Measurements from ENCODE around the gene COL1A1. TPM values are rescaled to one million over a fixed set of nuclear protein-coding genes. Genes with fewer than 3 reads are reported as not detected.

The COL1A1 gene
- total and polyA plus RNA-seq, 2 experiments from 2014 or later, result 1,063 to 6,071 TPM

- Histone ChIP-seq H3K36me3 (replicated peaks; ENCODE audit: insufficient read depth, low read depth) (no peaks in the 10 kb centered on the region), H2AFZ (no peak overlapping the region), H3K4me2 (no peak overlapping the region), H3K4me1 (ENCODE audit: insufficient read depth) (no peaks in the 10 kb centered on the region), H3K27ac (no peak overlapping the region), H3K27me3 (no peaks in the 10 kb centered on the region), H3K9me2 (replicated peaks; ENCODE audit: insufficient read depth) (no peaks in the 10 kb centered on the region), H3K9me3 (ENCODE audit: low read depth) (no peaks in the 10 kb centered on the region), H3K79me2 (no peaks in the 10 kb centered on the region), H4K20me1 (ENCODE audit: insufficient read depth, poor library complexity, severe bottlenecking) (no peaks in the 10 kb centered on the region), H3K4me3 (no peak overlapping the region)
- TF ChIP-seq EZH2phosphoT487 (IDR thresholded peaks at IDR 0.05; ENCODE audit: low read depth, severe bottlenecking, unreplicated experiment) (no peak), EZH2 (IDR thresholded peaks at IDR 0.05; ENCODE audit: borderline replicate concordance) (no peak)
- 79% methylated on average over 3 of the region's 7 CpGs for WGBS (ENCODE audit: low lambda C conversion rate, missing lambda C conversion rate)
- DNase-seq (ENCODE audit: low spot score), result no peak
Measured at GRCh38 chr17:50166518-50167181, 34.8 kb downstream of the COL1A1 start.

DNA sequence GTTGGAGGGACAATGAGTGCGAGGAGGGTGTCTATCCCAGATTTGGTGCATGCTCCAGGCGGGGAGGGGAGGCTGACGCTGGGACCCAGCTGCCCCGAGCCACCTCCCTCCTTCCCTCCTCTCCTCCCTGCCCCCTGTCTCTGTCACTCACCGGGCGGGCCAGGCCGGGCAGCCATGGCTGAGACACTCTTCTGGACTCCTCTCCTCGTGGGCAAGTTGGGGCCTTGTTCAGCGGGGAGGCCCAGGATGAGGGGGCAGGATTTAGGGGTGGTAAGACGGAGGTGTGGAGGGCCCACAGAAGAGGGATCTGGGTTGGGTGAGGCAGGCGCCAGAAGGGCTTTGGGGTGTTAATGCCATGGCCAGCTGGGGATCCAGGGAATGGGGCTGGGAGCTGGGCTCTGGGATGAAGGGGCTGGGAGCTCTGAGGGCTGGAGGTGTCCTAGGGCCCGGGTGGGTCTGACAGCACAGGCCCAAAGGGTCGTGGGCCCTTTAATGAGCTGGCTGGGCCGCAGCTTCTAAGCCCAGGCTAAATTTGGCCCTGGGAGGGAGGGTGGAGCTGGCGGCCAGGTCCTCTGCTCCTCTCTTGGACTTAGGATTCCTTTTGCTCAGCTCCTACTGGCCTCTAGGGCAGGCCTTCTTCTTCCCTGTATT lies 35.4 kb downstream of the COL1A1 start, which contains the start of gene SGCA:
Gene SGCA, plus strand, starts transcription at position 139 of the 651 bp plus-strand sequence. Its CDS starts 36 bp downstream, at position 175.
- no peaks in the 10 kb centered on the region for H3K9me2 ChIP-seq (replicated peaks; ENCODE audit: insufficient read depth)
- TF ChIP-seq CTCF (IDR thresholded peaks at IDR 0.05; ENCODE audit: poor library complexity) (no peak), EZH2 (IDR thresholded peaks at IDR 0.05; ENCODE audit: borderline replicate concordance) (no peak), EZH2phosphoT487 (IDR thresholded peaks at IDR 0.05; ENCODE audit: low read depth, severe bottlenecking, unreplicated experiment) (no peak)
- H3K4me2 ChIP-seq, result no peak within 1 kb of the TSS
- H3K27me3 ChIP-seq, result no peaks in the 10 kb centered on the region
- H3K4me3 ChIP-seq, result no peak within 1 kb of the TSS
- WGBS (ENCODE audit: low lambda C conversion rate, missing lambda C conversion rate), result 75% methylated on average over 14 of the region's 15 CpGs
- H3K79me2 ChIP-seq, result no peaks in the 10 kb centered on the region
- H4K20me1 ChIP-seq (ENCODE audit: insufficient read depth, poor library complexity, severe bottlenecking), result no peaks in the 10 kb centered on the region
- H3K4me1 ChIP-seq (ENCODE audit: insufficient read depth), result no peaks in the 10 kb centered on the region
- H3K9me3 ChIP-seq (ENCODE audit: low read depth), result no peaks in the 10 kb centered on the region
- H3K27ac ChIP-seq, result no peak within 1 kb of the TSS
- no peak within 1 kb of the TSS for H2AFZ ChIP-seq
- DNase-seq (ENCODE audit: low spot score), result no peak
- H3K36me3 ChIP-seq (replicated peaks; ENCODE audit: insufficient read depth, low read depth), result no peaks in the 10 kb centered on the region

- no peaks in the 10 kb centered on the region for H3K4me1 ChIP-seq (ENCODE audit: insufficient read depth)
- H4K20me1 ChIP-seq (ENCODE audit: insufficient read depth, poor library complexity, severe bottlenecking), result no peaks in the 10 kb centered on the region
- no peak overlapping the region for H3K4me2 ChIP-seq
- WGBS (ENCODE audit: low lambda C conversion rate, missing lambda C conversion rate), result 90% methylated on average over 3 of the region's 3 CpGs
- H3K27ac ChIP-seq, result no peak overlapping the region
- H3K4me3 ChIP-seq, result no peak overlapping the region
- no peaks in the 10 kb centered on the region for H3K27me3 ChIP-seq
- no peak overlapping the region for H2AFZ ChIP-seq
- H3K9me2 ChIP-seq (replicated peaks; ENCODE audit: insufficient read depth), result no peaks in the 10 kb centered on the region
- DNase-seq (ENCODE audit: low spot score), result no peak
- no peaks in the 10 kb centered on the region for H3K79me2 ChIP-seq
- H3K36me3 ChIP-seq (replicated peaks; ENCODE audit: insufficient read depth, low read depth), result no peaks in the 10 kb centered on the region
- no peaks in the 10 kb centered on the region for H3K9me3 ChIP-seq (ENCODE audit: low read depth)
- TF ChIP-seq EZH2phosphoT487 (IDR thresholded peaks at IDR 0.05; ENCODE audit: low read depth, severe bottlenecking, unreplicated experiment), result no peak
- TF ChIP-seq EZH2 (IDR thresholded peaks at IDR 0.05; ENCODE audit: borderline replicate concordance), result no peak
- TF ChIP-seq CTCF (IDR thresholded peaks at IDR 0.05; ENCODE audit: poor library complexity), result no peak
Measured at GRCh38 chr17:50165466-50165865, 36.0 kb downstream of the COL1A1 start.

- Histone ChIP-seq H3K79me2 (no peaks in the 10 kb centered on the region), H3K9me2 (replicated peaks; ENCODE audit: insufficient read depth) (no peaks in the 10 kb centered on the region), H3K36me3 (replicated peaks; ENCODE audit: insufficient read depth, low read depth) (no peaks in the 10 kb centered on the region), H4K20me1 (ENCODE audit: insufficient read depth, poor library complexity, severe bottlenecking) (no peaks in the 10 kb centered on the region), H3K9me3 (ENCODE audit: low read depth) (no peaks in the 10 kb centered on the region), H3K4me2 (no peak overlapping the region), H3K4me1 (ENCODE audit: insufficient read depth) (no peaks in the 10 kb centered on the region), H2AFZ (no peak overlapping the region), H3K27me3 (no peaks in the 10 kb centered on the region), H3K4me3 (no peak overlapping the region), H3K27ac (no peak overlapping the region)
- TF ChIP-seq EZH2 (IDR thresholded peaks at IDR 0.05; ENCODE audit: borderline replicate concordance) (no peak), CTCF (IDR thresholded peaks at IDR 0.05; ENCODE audit: poor library complexity) (no peak), EZH2phosphoT487 (IDR thresholded peaks at IDR 0.05; ENCODE audit: low read depth, severe bottlenecking, unreplicated experiment) (no peak)
- no peak for DNase-seq (ENCODE audit: low spot score)
- 94% methylated on average over 9 of the region's 9 CpGs for WGBS (ENCODE audit: low lambda C conversion rate, missing lambda C conversion rate)
Measured at GRCh38 chr17:50165066-50165465, 36.4 kb downstream of the COL1A1 start.

All from hepatocyte (in vitro differentiated cells).